ENCODE data around the gene SATB2.

DNA sequence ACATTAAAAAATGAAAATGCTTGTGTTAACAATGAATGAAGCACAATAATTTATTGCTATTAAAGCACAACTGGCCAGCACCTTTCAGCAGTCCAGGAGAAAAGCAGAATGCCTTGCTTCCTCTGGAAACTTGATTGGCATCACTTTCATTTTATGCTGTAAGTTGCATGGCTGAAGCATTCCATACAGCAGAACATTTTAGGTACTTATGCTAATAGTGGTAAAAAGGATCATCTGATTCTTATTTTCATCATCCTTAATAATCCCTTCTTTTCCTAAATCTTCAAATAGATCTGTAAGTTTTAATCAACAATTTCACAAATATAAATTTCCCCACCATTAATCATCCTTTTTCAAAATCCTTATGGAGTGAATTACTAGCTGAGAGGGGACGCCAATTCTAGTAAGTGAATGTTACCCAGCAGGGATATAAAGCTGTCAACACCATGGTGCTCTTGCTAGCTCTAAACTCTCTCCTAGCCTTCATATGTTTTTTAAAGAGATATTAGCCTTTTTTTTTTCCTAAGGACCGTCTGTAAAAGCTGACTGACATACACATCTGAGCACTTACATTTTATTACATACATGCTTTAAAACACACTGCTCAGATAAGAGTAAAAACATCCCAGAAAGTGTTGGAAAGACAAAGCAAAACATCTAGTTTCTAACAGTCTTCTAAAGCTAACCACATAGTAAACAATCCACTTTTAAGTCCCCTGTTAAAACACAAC is 5.3 kb downstream of the SATB2 start:
- TF ChIP-seq GATA2 (IDR thresholded peaks at IDR 0.05; ENCODE audit: low read depth, low read length) = no peak
- no peak for TF ChIP-seq GATA3 (IDR thresholded peaks at IDR 0.05; ENCODE audit: low read depth, low read length)

Data from SH-SY5Y (cell line).